ENCODE results near the gene PRKN.

- TF ChIP-seq EZH2phosphoT487 (IDR thresholded peaks at IDR 0.05; ENCODE audit: insufficient read depth, low read depth): no peak
- TF ChIP-seq EZH2 (IDR thresholded peaks at IDR 0.05; ENCODE audit: insufficient read depth, poor library complexity, severe bottlenecking): no peak
Observed at GRCh38 chr6:161963634-161964234, 763.8 kb downstream of the PRKN start.
